ENCODE data around the gene PGRMC2. TPM values are rescaled to one million over a fixed set of nuclear protein-coding genes. Genes with fewer than 3 reads are reported as not detected.

The PGRMC2 gene
- total and polyA plus RNA-seq, 2 of the 8 experiments (the other 6 are each of a cell fraction or from before 2014, with no cell fraction given): 9.5 to 85.3 TPM

DNA sequence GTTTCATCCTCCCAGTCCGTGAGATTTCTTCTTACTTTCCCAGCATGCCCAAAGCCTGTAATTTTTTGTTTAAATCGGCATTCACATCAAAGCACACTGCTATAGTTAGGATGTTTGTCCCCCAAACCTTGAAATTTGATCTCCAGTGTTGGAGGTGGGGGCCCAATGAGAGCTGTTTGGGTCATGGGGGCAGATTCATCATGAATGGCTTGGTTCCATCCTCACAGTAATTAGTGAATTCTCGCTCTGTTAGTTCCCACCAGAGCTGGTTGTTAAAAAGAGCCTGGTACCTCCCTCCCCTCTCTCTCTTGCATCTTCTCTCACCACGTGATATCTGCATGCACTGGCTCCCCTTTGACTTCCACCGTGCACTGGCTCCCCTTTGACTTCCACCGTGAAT, 40.5 kb upstream of the PGRMC2 start:
- FAIRE-seq: no peak
- TF ChIP-seq TBP (IDR thresholded peaks at IDR 0.05; ENCODE audit: low read depth, low read length) (no peak), SIRT6 (IDR thresholded peaks at IDR 0.05; ENCODE audit: low read length) (no peak), BRCA1 (IDR thresholded peaks at IDR 0.05; ENCODE audit: low read depth, low read length) (no peak), HDAC6 (IDR thresholded peaks at IDR 0.05; ENCODE audit: low read depth, low read length) (no peak), EGR1 (IDR thresholded peaks at IDR 0.05; ENCODE audit: borderline replicate concordance, low read depth, low read length) (no peak), RFX5 (IDR thresholded peaks at IDR 0.05; ENCODE audit: borderline replicate concordance, low read depth, low read length) (no peak), SRF (IDR thresholded peaks at IDR 0.05; ENCODE audit: low read depth, low read length) (no peak), TAF1 (IDR thresholded peaks at IDR 0.05; ENCODE audit: low read depth, low read length) (no peak), GTF2F1 (IDR thresholded peaks at IDR 0.05; ENCODE audit: borderline replicate concordance, low read depth, low read length) (no peak), USF2 (IDR thresholded peaks at IDR 0.05; ENCODE audit: low read length) (no peak), SUZ12 (IDR thresholded peaks at IDR 0.05; ENCODE audit: low read length) (no peak), RAD21 (IDR thresholded peaks at IDR 0.05 in 1 of 2, conservative IDR thresholded peaks at IDR 0.05 in 1 of 2; ENCODE audit: low read depth in 2 of 2, low read length in 2 of 2) (no peak), SIN3A (conservative IDR thresholded peaks at IDR 0.05 in 1 of 2, IDR thresholded peaks at IDR 0.05 in 1 of 2; ENCODE audit: low read depth in 1 of 2, low read length in 2 of 2) (no peak), SP1 (IDR thresholded peaks at IDR 0.05; ENCODE audit: low read depth, low read length) (no peak)

More for the DNA sequence above, 40.5 kb upstream of the PGRMC2 start:
- no peak overlapping the region for H3K27ac ChIP-seq (ENCODE audit: low read depth, low read length)
- no peak overlapping the region for H3K14ac ChIP-seq (ENCODE audit: insufficient read length)
- peaks cover 0 to 2% (median 0%) of the 10 kb centered on the region in 4 experiments; a peak in 1 of 8 replicates for H3K36me3 ChIP-seq (ENCODE audit: control insufficient read depth in 2 of 4, insufficient read depth in 4 of 4, low read length in 3 of 4)
- H3K27me3 ChIP-seq (replicated peaks in 1 of 4; ENCODE audit: control insufficient read depth in 3 of 4, extremely low read depth in 1 of 4, insufficient read depth in 3 of 4, low read length in 3 of 4): no peaks in the 10 kb centered on the region; a peak in 1 of 7 replicates
- H2BK120ac ChIP-seq (replicated peaks; ENCODE audit: low read depth, low read length): no peak overlapping the region
- no peak overlapping the region for H3K4me3 ChIP-seq (ENCODE audit: extremely low read depth in 1 of 4, insufficient read depth in 2 of 4, low read depth in 3 of 4, low read length in 4 of 4)
- H4K5ac ChIP-seq (ENCODE audit: insufficient read length, low read depth, low read length): no peak overlapping the region
- H3K9me3 ChIP-seq (ENCODE audit: insufficient read depth in 2 of 2, low read depth in 1 of 2, low read length in 1 of 2): no peaks in the 10 kb centered on the region
- H3K18ac ChIP-seq (ENCODE audit: extremely low read depth, low read length): no peak overlapping the region
- ChIA-PET POLR2A (ENCODE audit: partially characterized antibody) (no interaction called here), CTCF (ENCODE audit: partially characterized antibody) (interaction anchor here (1.3 to 1.7 kb wide), 2 partner anchors 12 to 14 kb away, joined by 3 to 4 read pairs; no protein-coding TSS in a partner anchor)
- H3K79me2 ChIP-seq (ENCODE audit: control insufficient read depth in 1 of 2, insufficient read depth in 2 of 2, low read length in 2 of 2): no peaks in the 10 kb centered on the region
- no peak overlapping the region for H2BK15ac ChIP-seq (ENCODE audit: low read length)
- H2AFZ ChIP-seq (ENCODE audit: low read length): no peak overlapping the region
- H3K9ac ChIP-seq (replicated peaks in 1 of 4; ENCODE audit: extremely low read depth in 1 of 4, low read depth in 3 of 4, low read length in 3 of 4): no peak overlapping the region
- no peaks in the 10 kb centered on the region for H4K20me1 ChIP-seq (replicated peaks in 1 of 2; ENCODE audit: control insufficient read depth in 1 of 2, insufficient read depth in 2 of 2, low read length in 2 of 2)
- H3K4me1 ChIP-seq (replicated peaks in 1 of 4; ENCODE audit: control insufficient read depth in 3 of 4, insufficient read depth in 4 of 4, low read length in 3 of 4): peaks cover 0 to 7% (median under 1%) of the 10 kb centered on the region in 4 experiments; a peak in 3 of 7 replicates
- no peak overlapping the region for H2BK12ac ChIP-seq (ENCODE audit: low read depth, low read length)
- H4K8ac ChIP-seq (ENCODE audit: extremely low read depth, insufficient read depth, low read length): no peak overlapping the region
- H3K4me2 ChIP-seq (ENCODE audit: insufficient read depth in 1 of 2, low read depth in 2 of 2, low read length in 2 of 2): no peak overlapping the region
- no peak overlapping the region for H3K4ac ChIP-seq (replicated peaks; ENCODE audit: insufficient read length, low read depth, low read length)
- H3K56ac ChIP-seq (replicated peaks; ENCODE audit: insufficient read length, low read depth, low read length): no peak overlapping the region
- H4K91ac ChIP-seq (replicated peaks; ENCODE audit: insufficient read length, low read length): no peak overlapping the region
- WGBS, 2 experiments (ENCODE audit: extremely low coverage in 1 of 2, insufficient coverage in 1 of 2, insufficient read length in 1 of 2, insufficient replicate concordance in 2 of 2, low coverage in 1 of 2, low lambda C conversion rate in 2 of 2, missing lambda C conversion rate in 1 of 2): 73% methylated on average over 6 of the region's 6 CpGs; no CpG with 5 or more reads in 1 of the 2 experiments
- DNase-seq (ENCODE audit: low read depth in 1 of 2, low spot score in 2 of 2): no peak
- no peak overlapping the region for H3K23ac ChIP-seq (ENCODE audit: insufficient read length)
- no peaks in the 10 kb centered on the region for H3K23me2 ChIP-seq (ENCODE audit: low read depth, low read length)
- H2BK20ac ChIP-seq (ENCODE audit: low read length): no peak overlapping the region
- no peaks in the 10 kb centered on the region for H3K79me1 ChIP-seq (ENCODE audit: low read depth, low read length)
- no peak overlapping the region for H2AK5ac ChIP-seq (ENCODE audit: low read depth, low read length)
- no peak overlapping the region for H2BK5ac ChIP-seq (ENCODE audit: low read depth, low read length)
